Psoas muscle (tissue), 8 donors: ENCODE results near the gene ITLN2. TPM values are rescaled to one million over a fixed set of nuclear protein-coding genes. Genes with fewer than 3 reads are reported as not detected.
"Not testable (repeated sequence)": the region's sequence is repeated elsewhere in the genome, so short reads cannot be mapped to it uniquely, and the experiment has no call there.

ENCODE experiments used
- ATAC-seq, 4 donors: fragments of 200-7000 bp; cut with Tn5 transposase; one replicate each; pipeline ENCODE4 v1.9.1; 2020; ENCODE audit warnings: moderate library complexity in 3 of 4, mild to moderate bottlenecking in 2 of 4
- DNase-seq, 2 donors: peaks; one replicate each; pipeline ENCODE4 v3.0.0-alpha.2; 2020
- H3K27ac ChIP-seq: fragments of 200-600 bp; one replicate; pipeline ENCODE4 v1.8.0; 2022
- H3K27me3 ChIP-seq, 3 donors: fragments of 200-600 bp in 1 of 3; one replicate each; pipeline versions ENCODE4 v1.6.1 to v1.8.0; 2013 to 2022; ENCODE audit warnings: low read length in 2 of 3, mild to moderate bottlenecking in 2 of 3, moderate library complexity in 1 of 3; ENCODE audit not compliant: insufficient read depth in 3 of 3
- H3K36me3 ChIP-seq, 2 donors: fragments of 200-600 bp in 1 of 2; one replicate each; pipeline versions ENCODE4 v1.6.1 to v1.8.0; 2013 to 2022; ENCODE audit warnings: low read depth in 1 of 2, mild to moderate bottlenecking in 1 of 2, moderate library complexity in 1 of 2; ENCODE audit not compliant: insufficient read depth in 1 of 2
- H3K4me1 ChIP-seq: fragments of 200-600 bp; one replicate; pipeline ENCODE4 v1.8.0; 2022
- H3K4me3 ChIP-seq: fragments of 200-600 bp; one replicate; pipeline ENCODE4 v1.8.0; 2022; ENCODE audit warnings: mild to moderate bottlenecking
- H3K9me3 ChIP-seq: fragments of 200-600 bp; one replicate; pipeline ENCODE4 v1.8.0; 2022
- WGBS, 3 donors: extraction: QIAGEN DNeasy Blood & Tissue Kit; methylation state at CpG; one replicate each; pipeline versions ENCODE4 v1.1.6 to v1.1.7; 2013; 5-methylcytosine and 5-hydroxymethylcytosine counted together
- intact Hi-C, 2 donors: fragments of 100-400 bp; cut with DNase I; formaldehyde crosslinking; loops; one replicate each; pipeline versions ENCODE4 v1.11.0 to v1.14.2; 2022
- polyA plus RNA-seq, 3 donors: library from polyadenylated mRNA; stranded (reverse); fragments of 200-250 nt; gene quantifications; one replicate each; pipeline ENCODE4 v1.2.3, GENCODE V29; 2013
- total RNA-seq, 4 donors: library from RNA; stranded (reverse); fragmentation: NEBNext Ultra II Directional in 2 of 4; extraction: Animal tissue kit (Norgen Biotek cat#: 25700) in 2 of 4; gene quantifications; one replicate each; pipeline versions ENCODE4 v1.2.1 to v1.2.4, GENCODE V29; 2021 to 2023
- TF ChIP-seq, protein P1 (sequence below): fragments of 200-600 bp; IDR thresholded peaks from one replicate; pipeline ENCODE4 v1.8.0; 2022; ENCODE audit warnings: antibody characterized with exemption
- donor health status: healthy with polysubstance abuse.
- donor health status: DM: no; HTN: no; CAD: no; lungs with moderate emphysema.
- donor health status: Bipolar disorder and iron deficiency.
- donor health status: healthy.
- donor health status: DM: yes; HTN: yes; CAD: no.
- donor health status: DM: no; HTN: no; CAD: no.
- donor health status: DM: no; HTN: no; CAD: no.
- donor health status: DM: yes; HTN: yes; CAD: no.

Gene ITLN2
- total and polyA plus RNA-seq, 7 donors: not detected

DNA sequence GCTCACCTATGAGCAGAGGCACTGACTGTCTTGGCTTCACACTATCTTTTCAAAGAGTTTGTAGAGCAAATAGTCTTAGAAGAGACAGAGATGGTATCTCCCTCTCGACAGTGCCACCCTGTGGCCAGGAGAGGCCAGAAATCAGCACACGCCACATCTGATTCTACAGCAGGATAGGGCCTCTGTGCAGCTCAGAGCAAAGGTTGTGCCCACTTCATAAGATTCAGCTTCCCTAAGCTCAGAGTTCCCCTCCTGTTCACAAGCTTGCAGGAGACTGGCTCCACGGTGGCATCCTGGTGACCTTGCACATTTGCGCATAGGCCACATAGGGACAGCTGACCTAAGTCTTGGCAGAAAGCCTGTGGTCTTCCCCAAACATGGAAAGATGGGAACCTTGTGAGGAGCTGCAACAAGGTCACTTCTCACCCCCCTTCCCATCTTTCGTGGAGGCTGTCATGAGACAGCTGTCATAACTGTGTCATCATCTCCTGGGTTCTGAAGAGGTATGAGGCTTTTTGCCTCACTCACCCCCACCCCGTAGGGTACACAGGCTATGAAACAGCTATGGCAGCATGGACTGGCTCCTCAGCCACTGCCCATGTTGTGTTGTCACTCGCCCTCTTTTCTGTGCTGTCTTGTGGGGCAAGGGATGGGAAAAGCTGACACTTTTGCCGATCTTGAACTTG, 3.0 kb downstream of the ITLN2 start:
- intact Hi-C loops: loop anchor here in 1 of 2 donors (10.0 kb wide), 1 partner anchor 117 kb away; no protein-coding TSS in a partner anchor

DNA sequence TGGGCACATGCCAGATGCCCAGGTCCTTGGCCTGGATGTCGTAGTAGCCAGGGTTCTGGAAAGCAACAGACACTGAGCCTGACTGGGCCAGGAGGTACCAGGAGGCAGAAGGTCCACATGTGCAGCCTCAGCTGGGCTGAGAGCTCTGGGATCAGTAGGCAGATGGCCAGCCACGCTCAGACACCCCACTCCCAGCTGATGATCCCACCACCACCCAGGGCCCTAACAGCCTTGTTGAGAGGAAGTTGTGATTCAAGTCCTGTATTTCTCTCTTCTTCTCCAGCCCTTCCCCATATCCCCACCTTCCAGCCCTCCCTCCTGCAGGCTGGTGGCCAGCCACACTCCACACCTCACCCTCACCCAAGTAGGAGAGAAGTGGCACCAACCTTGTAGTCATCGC, 4.0 kb downstream of the ITLN2 start:
- peaks cover 0 to 16% (median 0%) of the 10 kb centered on the region in 3 donors for H3K27me3 ChIP-seq
- H3K36me3 ChIP-seq: no peaks in the 10 kb centered on the region
- TF ChIP-seq, protein P1, sequence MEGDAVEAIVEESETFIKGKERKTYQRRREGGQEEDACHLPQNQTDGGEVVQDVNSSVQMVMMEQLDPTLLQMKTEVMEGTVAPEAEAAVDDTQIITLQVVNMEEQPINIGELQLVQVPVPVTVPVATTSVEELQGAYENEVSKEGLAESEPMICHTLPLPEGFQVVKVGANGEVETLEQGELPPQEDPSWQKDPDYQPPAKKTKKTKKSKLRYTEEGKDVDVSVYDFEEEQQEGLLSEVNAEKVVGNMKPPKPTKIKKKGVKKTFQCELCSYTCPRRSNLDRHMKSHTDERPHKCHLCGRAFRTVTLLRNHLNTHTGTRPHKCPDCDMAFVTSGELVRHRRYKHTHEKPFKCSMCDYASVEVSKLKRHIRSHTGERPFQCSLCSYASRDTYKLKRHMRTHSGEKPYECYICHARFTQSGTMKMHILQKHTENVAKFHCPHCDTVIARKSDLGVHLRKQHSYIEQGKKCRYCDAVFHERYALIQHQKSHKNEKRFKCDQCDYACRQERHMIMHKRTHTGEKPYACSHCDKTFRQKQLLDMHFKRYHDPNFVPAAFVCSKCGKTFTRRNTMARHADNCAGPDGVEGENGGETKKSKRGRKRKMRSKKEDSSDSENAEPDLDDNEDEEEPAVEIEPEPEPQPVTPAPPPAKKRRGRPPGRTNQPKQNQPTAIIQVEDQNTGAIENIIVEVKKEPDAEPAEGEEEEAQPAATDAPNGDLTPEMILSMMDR: no peak
- H3K4me1 ChIP-seq: no peaks in the 10 kb centered on the region
- ATAC-seq (no peak), DNase-seq (no peak)
- 79 to 89% (median 85%) methylated on average over 3 of the region's 3 CpGs for WGBS, 3 donors
- H3K4me3 ChIP-seq: no peak overlapping the region
- no peak overlapping the region for H3K27ac ChIP-seq
- intact Hi-C loops: loop anchor here in 1 of 2 donors (10.0 kb wide), 1 partner anchor 116 kb away; no protein-coding TSS in a partner anchor
- H3K9me3 ChIP-seq: no peaks in the 10 kb centered on the region

More for the DNA sequence above, 3.0 kb downstream of the ITLN2 start:
- ATAC-seq (no peak), DNase-seq (peak; percentile 29 to 58)
- 31 to 44% (median 33%) methylated on average over 8 of the region's 8 CpGs for WGBS, 3 donors
- Histone ChIP-seq H3K4me3 (no peak overlapping the region), H3K36me3 (no peaks in the 10 kb centered on the region), H3K4me1 (no peaks in the 10 kb centered on the region), H3K27me3 (peaks cover 0 to 16% (median under 1%) of the 10 kb centered on the region in 3 donors), H3K9me3 (no peaks in the 10 kb centered on the region), H3K27ac (no peak overlapping the region)
- TF ChIP-seq, protein P1: peak; percentile 29

DNA sequence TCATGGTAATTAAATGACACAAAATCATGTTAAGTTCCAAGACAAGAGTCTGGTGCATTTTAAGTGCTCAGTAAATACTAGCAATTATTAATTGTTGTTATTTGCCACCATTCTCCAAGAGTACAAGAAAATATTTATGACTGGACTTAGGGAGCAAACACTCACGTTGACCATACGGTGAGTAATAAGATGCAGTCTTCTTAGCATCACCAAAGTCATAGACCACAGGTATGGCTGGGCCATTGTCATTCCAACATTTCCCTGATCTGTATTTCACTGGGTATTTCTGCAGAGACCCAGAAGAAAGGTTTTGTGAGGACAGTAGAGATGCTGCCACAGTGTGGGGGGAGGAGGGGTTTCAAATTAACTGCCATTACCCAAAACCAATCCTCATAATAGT, 4.7 kb downstream of the ITLN2 start:
- Histone ChIP-seq H3K36me3 (no peaks in the 10 kb centered on the region), H3K9me3 (no peaks in the 10 kb centered on the region), H3K4me3 (no peak overlapping the region), H3K27ac (no peak overlapping the region), H3K4me1 (no peaks in the 10 kb centered on the region), H3K27me3 (peaks cover 0 to 23% (median 0%) of the 10 kb centered on the region in 3 donors)
- ATAC-seq: no peak
- 82 to 96% (median 82%) methylated on average over 2 of the region's 2 CpGs for WGBS, 3 donors
- TF ChIP-seq, protein P1: no peak
- no peak for DNase-seq
- intact Hi-C loops: loop anchor here in 1 of 2 donors (10.0 kb wide), 1 partner anchor 115 kb away; no protein-coding TSS in a partner anchor

DNA sequence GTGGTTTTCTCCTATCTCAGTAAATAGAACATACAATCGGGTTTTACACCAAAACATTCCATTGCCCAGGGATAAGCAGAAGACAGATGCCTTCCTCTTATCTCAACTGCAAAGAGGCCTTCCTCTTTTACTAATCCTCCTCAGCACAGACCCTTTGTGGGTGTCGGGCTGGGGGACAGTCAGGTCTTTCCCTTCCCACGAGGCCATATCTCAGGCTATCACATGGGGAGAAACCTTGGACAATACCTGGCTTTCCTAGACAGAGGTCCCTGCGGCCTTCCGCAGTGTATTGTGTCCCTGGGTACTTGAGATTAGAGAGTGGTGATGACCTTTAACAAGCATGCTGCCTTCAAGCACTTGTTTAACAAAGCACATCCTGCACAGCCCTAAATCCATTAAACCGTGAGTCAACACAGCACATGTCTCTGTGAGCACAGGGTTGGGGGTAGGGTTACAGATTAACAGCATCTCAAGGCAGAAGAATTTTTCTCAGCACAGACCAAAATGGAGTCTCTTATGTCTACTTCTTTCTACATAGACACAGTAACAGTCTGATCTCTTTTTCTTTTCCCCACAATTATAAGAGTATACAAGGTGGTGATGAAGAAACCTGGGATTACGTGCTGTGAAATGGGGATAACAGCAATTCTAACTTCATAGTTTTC, 5.3 kb downstream of the ITLN2 start:
- ATAC-seq, H3K27ac ChIP-seq, H3K4me1 ChIP-seq, DNase-seq, H3K36me3 ChIP-seq, H3K4me3 ChIP-seq, intact Hi-C loops, H3K9me3 ChIP-seq: not testable (repeated sequence)
- WGBS, 3 donors: 46 to 57% (median 53%) methylated on average over 7 of the region's 7 CpGs
- H3K27me3 ChIP-seq: peaks cover 0 to 25% (median 0%) of the 10 kb centered on the region in 3 donors

DNA sequence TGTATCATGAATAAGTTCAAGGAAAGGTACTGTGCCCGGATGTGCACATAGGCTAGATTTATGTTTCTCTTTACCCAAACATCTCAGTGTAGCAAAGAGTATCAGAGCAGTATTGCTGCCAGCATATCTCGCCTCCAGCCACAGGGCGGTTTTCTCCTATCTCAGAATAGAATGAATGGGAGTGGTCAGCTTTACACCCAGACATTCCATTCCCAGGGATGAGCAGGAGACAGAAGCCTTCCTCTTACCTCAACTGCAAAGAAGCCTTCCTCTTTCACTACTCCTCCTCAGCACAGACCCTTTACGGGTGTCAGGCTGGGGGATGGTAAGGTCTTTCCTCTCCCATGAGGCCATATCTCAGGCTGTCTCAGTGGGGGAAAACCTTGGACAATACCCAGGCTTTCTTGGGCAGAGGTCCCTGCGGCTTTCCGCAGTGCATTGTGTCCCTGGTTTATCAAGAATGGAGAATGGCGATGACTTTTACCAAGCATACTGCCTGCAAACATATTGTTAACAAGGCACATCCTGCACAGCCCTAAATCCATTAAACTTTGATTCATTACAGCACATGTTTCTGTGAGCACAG, 7.3 kb downstream of the ITLN2 start:
- DNase-seq, H3K27ac ChIP-seq, H3K4me3 ChIP-seq, ATAC-seq, H3K9me3 ChIP-seq, H3K4me1 ChIP-seq, H3K36me3 ChIP-seq, intact Hi-C loops: not testable (repeated sequence)
- H3K27me3 ChIP-seq: peaks cover 0 to 18% (median 0%) of the 10 kb centered on the region in 3 donors
- 33 to 50% (median 42%) methylated on average over 7 of the region's 7 CpGs for WGBS, 3 donors

DNA sequence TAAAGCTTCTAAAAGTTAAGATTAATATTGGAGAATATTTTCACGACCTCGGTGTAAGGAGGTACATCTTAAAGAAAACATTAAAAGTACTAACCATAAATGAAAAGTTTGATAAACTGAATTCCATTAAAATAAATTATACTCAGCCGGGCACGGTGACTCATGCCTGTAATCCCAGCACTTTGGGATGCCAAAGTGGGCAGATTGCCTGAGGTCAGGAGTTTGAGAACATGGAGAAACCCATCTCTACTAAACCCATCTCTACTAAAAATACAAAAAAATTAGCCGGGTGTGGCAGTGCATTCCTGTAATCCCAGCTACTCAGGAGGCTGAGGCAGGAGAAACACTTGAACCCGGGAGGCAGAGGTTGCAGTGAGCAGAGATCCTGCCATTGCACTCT, 8.7 kb downstream of the ITLN2 start:
- H3K4me1 ChIP-seq, intact Hi-C loops, H3K27me3 ChIP-seq, ATAC-seq, H3K9me3 ChIP-seq, H3K36me3 ChIP-seq, H3K27ac ChIP-seq, DNase-seq, H3K4me3 ChIP-seq: not testable (repeated sequence)
- 71 to 74% (median 74%) methylated on average over 6 of the region's 6 CpGs for whole genome bisulfite sequencing, 3 donors
